Aorta (tissue), 5 donors: ENCODE data around the gene CLPTM1. TPM values are rescaled to one million over a fixed set of nuclear protein-coding genes. Genes with fewer than 3 reads are reported as not detected.
"Not testable (repeated sequence)": the region's sequence is repeated elsewhere in the genome, so short reads cannot be mapped to it uniquely, and the experiment has no call there.

ENCODE experiments used
- ATAC-seq: fragments of 200-7000 bp; cut with Tn5 transposase; one replicate; pipeline ENCODE4 v1.9.1; 2022; ENCODE audit warnings: moderate library complexity; ENCODE audit not compliant: low FRiP score
- DNase-seq, 2 donors: peaks; one replicate each; pipeline ENCODE4 v3.0.0-alpha.2; 2020
- H3K27ac ChIP-seq, 2 donors: one replicate each; pipeline ENCODE4 v1.5.1; 2013; ENCODE audit warnings: low read length in 2 of 2, mild to moderate bottlenecking in 2 of 2, moderate library complexity in 2 of 2, control low read depth in 1 of 2, inconsistent platforms in 1 of 2, low read depth in 1 of 2
- H3K27me3 ChIP-seq, 2 donors: one replicate each; pipeline ENCODE4 v1.6.1; 2013; ENCODE audit warnings: control low read depth in 1 of 2, low read length in 1 of 2, mild to moderate bottlenecking in 1 of 2, moderate library complexity in 1 of 2; ENCODE audit not compliant: insufficient read depth in 2 of 2, control insufficient read depth in 1 of 2
- H3K36me3 ChIP-seq, 2 donors: one replicate each; pipeline ENCODE4 v1.6.1; 2013; ENCODE audit warnings: control low read depth in 1 of 2, low read length in 1 of 2, mild to moderate bottlenecking in 1 of 2; ENCODE audit not compliant: insufficient read depth in 2 of 2, control insufficient read depth in 1 of 2
- H3K4me1 ChIP-seq, 2 donors: one replicate each; pipeline ENCODE4 v1.6.1; 2013; ENCODE audit warnings: low read length in 2 of 2, control low read depth in 1 of 2, mild to moderate bottlenecking in 1 of 2, moderate library complexity in 1 of 2; ENCODE audit not compliant: insufficient read depth in 2 of 2, control insufficient read depth in 1 of 2
- H3K4me3 ChIP-seq, 2 donors: one replicate each; pipeline ENCODE4 v1.5.1; 2013; ENCODE audit warnings: low read length in 2 of 2, control low read depth in 1 of 2, mild to moderate bottlenecking in 1 of 2
- H3K9me3 ChIP-seq: one replicate; pipeline ENCODE4 v1.6.1; 2013; ENCODE audit warnings: mild to moderate bottlenecking, low read length; ENCODE audit not compliant: control insufficient read depth
- WGBS, 2 donors: extraction: QIAGEN DNeasy Blood & Tissue Kit; methylation state at CpG; one replicate each; pipeline ENCODE4 v1.1.7; 2013; 5-methylcytosine and 5-hydroxymethylcytosine counted together
- intact Hi-C, 2 donors: fragments of 100-400 bp; cut with DNase I; formaldehyde crosslinking; loops; one replicate each; pipeline versions ENCODE4 v1.14.2 to v1.15.0; 2022
- polyA plus RNA-seq, 2 donors: library from polyadenylated mRNA; stranded (reverse); fragments of 200-250 nt; gene quantifications; one replicate each; pipeline ENCODE4 v1.2.3, GENCODE V29; 2013
- total RNA-seq, 2 donors: library from RNA; stranded (reverse); fragmentation: NEBNext Ultra II Directional; extraction: Animal tissue kit (Norgen Biotek cat#: 25700); gene quantifications; one replicate each; pipeline ENCODE4 v1.2.1, GENCODE V29; 2021
- donor health status: healthy with polysubstance abuse.
- donor health status: Bipolar disorder and iron deficiency.
- donor health status: DM: no; HTN: no; CAD: no.
- donor health status: DM: no; HTN: no; CAD: no.
- donor health status: DM: yes; HTN: yes; CAD: no.

Gene CLPTM1
- total and polyA plus RNA-seq, 4 donors, result 25.7 to 81.4 (median 71.5) TPM

- WGBS, 2 donors, result 90 to 91% methylated on average over 43 to 44 of the region's 44 CpGs
- no peaks in the 10 kb centered on the region for H3K27me3 ChIP-seq
- H3K4me1 ChIP-seq, result no peaks in the 10 kb centered on the region
- H3K27ac ChIP-seq, result no peak overlapping the region
- peaks cover 0 to 7% of the 10 kb centered on the region in 2 donors for H3K36me3 ChIP-seq
- no peaks in the 10 kb centered on the region for H3K9me3 ChIP-seq
- DNase-seq (no peak), ATAC-seq (no peak)
- H3K4me3 ChIP-seq, result no peak overlapping the region
- intact Hi-C loops, result no loop called here
Measured at GRCh38 chr19:44992336-44993163, 37.4 kb downstream of the CLPTM1 start.

- Histone ChIP-seq H3K36me3 (peaks cover 0 to 7% of the 10 kb centered on the region in 2 donors), H3K9me3 (no peaks in the 10 kb centered on the region), H3K27ac (no peak overlapping the region), H3K4me3 (no peak overlapping the region), H3K27me3 (no peaks in the 10 kb centered on the region), H3K4me1 (no peaks in the 10 kb centered on the region)
- ATAC-seq (no peak), DNase-seq (no peak)
- intact Hi-C loops, result no loop called here
- WGBS, 2 donors, result 81% methylated on average over 6 of the region's 6 CpGs
Measured at GRCh38 chr19:44993526-44993925, 38.3 kb downstream of the CLPTM1 start.

- ATAC-seq (no peak), DNase-seq (no peak)
- 83 to 84% methylated on average over 12 of the region's 12 CpGs for WGBS, 2 donors
- intact Hi-C loops, result no loop called here
- Histone ChIP-seq H3K36me3 (peaks cover 0 to 7% of the 10 kb centered on the region in 2 donors), H3K27me3 (no peaks in the 10 kb centered on the region), H3K4me3 (no peak overlapping the region), H3K4me1 (no peaks in the 10 kb centered on the region), H3K27ac (no peak overlapping the region), H3K9me3 (no peaks in the 10 kb centered on the region)
Measured at GRCh38 chr19:44993926-44994537, 38.9 kb downstream of the CLPTM1 start.

GRCh38 chr19:44998025-44998424, 42.8 kb downstream of the CLPTM1 start:
- DNase-seq, result no peak
- no peak overlapping the region for H3K27ac ChIP-seq

GRCh38 chr19:44999131-44999925, 44.1 kb downstream of the CLPTM1 start:
- intact Hi-C loops, H3K4me1 ChIP-seq, H3K27me3 ChIP-seq, H3K9me3 ChIP-seq, H3K4me3 ChIP-seq, H3K27ac ChIP-seq, ATAC-seq, DNase-seq, H3K36me3 ChIP-seq: not testable (repeated sequence)
- WGBS, 2 donors, result 56 to 60% methylated on average over 12 of the region's 12 CpGs

More at GRCh38 chr19:44998025-44998424, 42.8 kb downstream of the CLPTM1 start:
- ATAC-seq, result no peak
- Histone ChIP-seq H3K27me3 (no peaks in the 10 kb centered on the region), H3K36me3 (no peaks in the 10 kb centered on the region), H3K4me1 (no peaks in the 10 kb centered on the region), H3K4me3 (no peak overlapping the region), H3K9me3 (no peaks in the 10 kb centered on the region)
- 88 to 94% methylated on average over 4 of the region's 4 CpGs for WGBS, 2 donors
- intact Hi-C loops, result no loop called here

GRCh38 chr19:45000665-45001064, 45.5 kb downstream of the CLPTM1 start:
- DNase-seq, H3K36me3 ChIP-seq, H3K27me3 ChIP-seq, ATAC-seq, H3K4me3 ChIP-seq, H3K4me1 ChIP-seq, H3K9me3 ChIP-seq: not testable (repeated sequence)
- H3K27ac ChIP-seq, result peak overlapping the region in 1 of 2 donors; percentile 74
- intact Hi-C loops, result loop anchor here in 1 of 2 donors (5.0 kb wide), 1 partner anchor 48 kb away; no protein-coding TSS in a partner anchor
- 59 to 61% methylated on average over 19 of the region's 19 CpGs for WGBS, 2 donors

GRCh38 chr19:45001087-45001739, 46.0 kb downstream of the CLPTM1 start, which contains the start of gene RELB:
Gene RELB, plus strand, starts transcription at chr19:45001464. Its CDS starts 116 bp downstream, at chr19:45001580.
- DNase-seq (peak; percentile 97 to 99), ATAC-seq (peak; percentile 81)
- peak within 1 kb of the TSS; percentile 82 to 92 for H3K4me3 ChIP-seq
- H3K4me1 ChIP-seq, result no peaks in the 10 kb centered on the region
- intact Hi-C loops, result loop anchor here in 1 of 2 donors (5.0 kb wide), 1 partner anchor 49 kb away; no protein-coding TSS in a partner anchor
- H3K9me3 ChIP-seq, result no peaks in the 10 kb centered on the region
- WGBS, 2 donors, result 1 to 2% methylated on average over 45 to 79 of the region's 79 CpGs
- no peaks in the 10 kb centered on the region for H3K27me3 ChIP-seq
- H3K27ac ChIP-seq, result peak within 1 kb of the TSS; percentile 91 to 97
- no peaks in the 10 kb centered on the region for H3K36me3 ChIP-seq

- WGBS, 2 donors, result 97 to 98% methylated on average over 3 to 4 of the region's 4 CpGs
- H3K4me3 ChIP-seq, result no peak overlapping the region
- H3K27ac ChIP-seq, result no peak overlapping the region
- intact Hi-C loops, result loop anchor here in 1 of 2 donors (5.0 kb wide), 1 partner anchor 51 kb away; no protein-coding TSS in a partner anchor
- DNase-seq, result no peak
- no peaks in the 10 kb centered on the region for H3K9me3 ChIP-seq
- ATAC-seq, result no peak
- H3K4me1 ChIP-seq, result no peaks in the 10 kb centered on the region
- no peaks in the 10 kb centered on the region for H3K36me3 ChIP-seq
- H3K27me3 ChIP-seq, result no peaks in the 10 kb centered on the region
Measured at GRCh38 chr19:45003485-45003884, 48.3 kb downstream of the CLPTM1 start.
